Posterior vena cava (tissue), 2 donors: ENCODE data around the gene LRTM2. TPM values are rescaled to one million over a fixed set of nuclear protein-coding genes. Genes with fewer than 3 reads are reported as not detected.

Source experiments
- DNase-seq: peaks from one replicate; pipeline ENCODE4 v3.0.0-alpha.2; 2020; ENCODE audit warnings: low spot score
- intact Hi-C, 2 donors: fragments of 100-400 bp; cut with DNase I; formaldehyde crosslinking; loops; one replicate each; pipeline versions ENCODE4 v1.14.1 to v1.14.2; 2022 to 2023
- total RNA-seq, 2 donors: library from RNA; stranded (reverse); fragmentation: NEBNext Ultra II Directional; extraction: Animal tissue kit (Norgen Biotek cat#: 25700); gene quantifications; one replicate each; pipeline ENCODE4 v1.2.1, GENCODE V29; 2021
- donor health status: DM: yes; HTN: yes; CAD: no.
- donor health status: DM: yes; HTN: yes; CAD: no.

The LRTM2 gene
- total RNA-seq, 2 donors from 2014 or later = not detected

DNA sequence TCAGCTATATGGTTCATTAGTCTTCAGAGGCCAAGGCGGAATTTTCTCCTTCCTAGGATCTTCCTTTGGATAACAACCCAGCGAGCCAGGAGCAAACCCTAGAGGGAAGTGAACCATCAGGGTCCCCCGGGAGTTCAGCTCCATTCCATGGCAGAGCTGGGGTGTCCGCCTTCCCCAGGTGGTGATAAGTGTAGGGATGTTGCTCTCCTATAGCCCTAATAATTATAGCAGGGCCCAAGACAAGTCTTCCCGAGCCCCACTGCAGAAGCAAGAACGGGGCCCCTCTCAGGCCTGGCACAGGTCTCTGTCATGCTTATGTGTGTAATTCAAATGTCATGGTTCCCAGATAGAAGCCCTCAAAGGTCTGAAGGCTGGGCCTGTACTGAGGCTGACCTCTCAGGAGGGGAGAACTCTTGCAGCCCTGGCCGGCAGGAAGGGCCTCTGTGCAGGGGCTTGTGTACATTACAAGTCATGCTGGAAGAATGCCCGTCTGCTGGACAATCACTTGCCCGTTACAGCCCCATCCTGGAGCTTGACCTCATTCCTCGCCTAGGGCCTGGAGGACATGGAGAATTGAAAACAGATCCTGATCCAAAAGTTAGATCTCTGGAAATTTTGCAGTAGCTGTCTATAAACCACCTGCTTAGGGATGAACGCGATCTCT, 17.3 kb downstream of the LRTM2 start:
- peak; percentile 41 for DNase-seq

DNA sequence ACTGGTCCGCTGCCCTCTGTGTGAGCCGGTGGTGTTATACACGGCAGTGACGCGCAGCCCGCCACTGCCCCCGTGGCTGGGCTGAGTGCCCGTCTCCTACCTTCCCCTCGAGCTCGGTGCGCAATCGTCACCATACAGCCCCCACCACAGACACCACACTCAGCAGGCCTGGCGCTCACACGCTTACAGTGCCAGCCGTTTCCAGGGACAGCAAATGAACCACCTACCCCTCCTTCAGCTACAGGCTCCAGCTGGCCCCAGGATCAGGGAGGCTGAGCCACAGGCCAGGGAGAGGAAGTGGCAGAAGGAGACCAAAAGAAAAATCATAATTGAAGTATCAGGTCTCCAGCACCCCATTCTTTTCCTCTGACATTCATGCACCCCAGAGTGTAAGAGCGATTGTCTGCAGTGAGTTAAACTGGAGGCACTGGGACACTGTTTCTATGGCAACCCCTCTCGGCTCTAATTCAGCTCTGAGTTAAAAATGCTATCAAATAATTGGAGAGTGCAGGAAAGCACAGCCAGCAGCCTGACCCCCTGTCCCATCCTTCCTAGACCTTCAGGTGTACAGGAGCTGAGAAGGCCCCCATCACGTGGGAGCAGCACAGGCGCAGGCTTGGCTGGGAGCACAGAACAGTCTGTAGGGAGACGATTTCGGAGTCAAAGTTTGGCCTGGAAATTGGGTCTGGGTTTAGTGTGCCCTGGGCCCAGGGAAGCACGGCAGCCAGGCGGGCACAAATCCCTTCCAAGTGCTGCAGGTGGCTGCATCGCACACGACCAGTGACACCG, 18.0 kb downstream of the LRTM2 start:
- intact Hi-C loops = no loop called here
- DNase-seq = peak; percentile 47

More for the DNA sequence above, 17.3 kb downstream of the LRTM2 start:
- intact Hi-C loops = no loop called here

GRCh38 chr12:1838994-1839365, 18.6 kb downstream of the LRTM2 start:
- DNase-seq = peak; percentile 74
- intact Hi-C loops = no loop called here

- DNase-seq = peak; percentile 62
- intact Hi-C loops = no loop called here
These were observed 19.1 kb downstream of the LRTM2 start for GRCh38 chr12:1839464-1839863.

- intact Hi-C loops = no loop called here
- DNase-seq = peak; percentile 66
These were observed 19.9 kb downstream of the LRTM2 start for GRCh38 chr12:1839956-1840951.

GRCh38 chr12:1840981-1841425, 20.6 kb downstream of the LRTM2 start:
- DNase-seq = peak; percentile 64
- intact Hi-C loops = no loop called here

- intact Hi-C loops = no loop called here
- DNase-seq = no peak
These were observed 21.3 kb downstream of the LRTM2 start for GRCh38 chr12:1841586-1842182.

GRCh38 chr12:1842183-1842904, 22.0 kb downstream of the LRTM2 start:
- DNase-seq = peak; percentile 76
- intact Hi-C loops = no loop called here

- DNase-seq = peak; percentile 51
- intact Hi-C loops = no loop called here
These were observed 22.7 kb downstream of the LRTM2 start for GRCh38 chr12:1842905-1843640.

GRCh38 chr12:1843641-1844005, 23.3 kb downstream of the LRTM2 start:
- DNase-seq = no peak

GRCh38 chr12:1844223-1844622, 23.9 kb downstream of the LRTM2 start:
- intact Hi-C loops = no loop called here
- DNase-seq = no peak

More at GRCh38 chr12:1843641-1844005, 23.3 kb downstream of the LRTM2 start:
- intact Hi-C loops = no loop called here

DNA sequence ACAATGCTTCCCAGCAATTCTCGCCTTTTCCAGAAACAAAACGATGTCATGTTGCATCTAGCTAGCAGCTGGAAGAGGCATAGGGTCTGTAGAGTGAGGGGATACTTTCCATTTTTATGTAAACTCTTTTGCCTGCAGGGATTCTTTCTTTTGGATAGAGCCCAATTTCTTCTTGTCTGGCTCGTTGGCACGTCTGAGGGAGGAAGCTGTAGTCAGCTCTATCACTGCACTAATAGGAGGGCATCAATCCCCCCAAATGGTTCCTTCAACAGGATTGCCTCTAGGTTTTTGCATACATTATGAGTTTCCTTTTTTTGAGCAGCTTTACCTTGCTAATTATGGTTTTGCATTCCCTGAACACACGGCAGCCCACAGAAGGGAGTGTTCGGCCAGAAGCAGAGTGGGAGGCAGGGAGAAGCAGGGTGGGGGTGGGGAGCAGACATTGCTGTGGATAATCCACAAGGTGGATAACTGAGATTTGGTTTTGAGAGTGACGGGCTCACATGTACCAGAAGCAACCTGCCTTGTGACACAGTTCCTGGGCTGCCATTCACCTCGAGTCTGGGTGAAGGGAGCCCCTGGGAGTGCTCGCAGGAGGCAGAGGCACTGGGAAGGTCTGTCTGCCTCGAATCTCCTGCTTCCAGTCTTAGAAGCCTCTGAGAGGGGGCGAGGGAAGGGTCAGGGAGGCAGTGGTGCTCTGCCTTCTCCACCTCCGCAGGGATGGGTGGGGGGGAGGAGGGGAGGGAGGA, 24.5 kb downstream of the LRTM2 start:
- intact Hi-C loops = no loop called here
- DNase-seq = no peak

DNA sequence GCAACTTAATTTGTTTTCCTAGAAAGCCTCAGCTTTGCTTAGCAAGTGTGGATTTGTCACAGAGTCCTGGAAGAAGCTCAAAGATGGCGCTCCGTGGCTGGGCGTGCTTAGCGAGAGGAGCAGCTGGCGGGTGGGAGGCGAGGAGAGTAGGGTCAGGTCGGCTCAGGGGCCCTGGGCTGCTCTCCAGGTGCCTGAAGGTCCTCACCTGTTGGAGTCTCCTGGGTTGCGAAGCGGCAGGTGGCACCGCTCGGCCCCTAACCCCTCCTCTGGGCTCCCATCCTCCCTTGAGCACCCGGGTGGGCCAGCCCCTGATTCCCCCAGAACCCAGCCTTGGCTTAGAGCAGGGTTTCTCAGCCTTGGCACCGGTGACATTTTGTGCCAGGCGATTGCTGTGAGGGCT, 25.1 kb downstream of the LRTM2 start:
- DNase-seq = peak; percentile 72
- intact Hi-C loops = no loop called here

GRCh38 chr12:1845886-1846285, 25.5 kb downstream of the LRTM2 start:
- intact Hi-C loops = no loop called here
- DNase-seq = no peak

GRCh38 chr12:1846421-1847405, 26.3 kb downstream of the LRTM2 start:
- DNase-seq = peak; percentile 45
- intact Hi-C loops = no loop called here

- intact Hi-C loops = no loop called here
- DNase-seq = no peak
These were observed 27.0 kb downstream of the LRTM2 start for GRCh38 chr12:1847411-1847810.
